ENCODE measurements around the gene PLXDC1. TPM values are rescaled to one million over a fixed set of nuclear protein-coding genes. Genes with fewer than 3 reads are reported as not detected.
A peak's percentile ranks its signal among the peaks of the same experiment; 100 is the strongest.

Gene PLXDC1
- total and polyA plus RNA-seq, 2 of the 13 experiments (the other 11 are each of a cell fraction or from before 2014, with no cell fraction given): not detected

DNA sequence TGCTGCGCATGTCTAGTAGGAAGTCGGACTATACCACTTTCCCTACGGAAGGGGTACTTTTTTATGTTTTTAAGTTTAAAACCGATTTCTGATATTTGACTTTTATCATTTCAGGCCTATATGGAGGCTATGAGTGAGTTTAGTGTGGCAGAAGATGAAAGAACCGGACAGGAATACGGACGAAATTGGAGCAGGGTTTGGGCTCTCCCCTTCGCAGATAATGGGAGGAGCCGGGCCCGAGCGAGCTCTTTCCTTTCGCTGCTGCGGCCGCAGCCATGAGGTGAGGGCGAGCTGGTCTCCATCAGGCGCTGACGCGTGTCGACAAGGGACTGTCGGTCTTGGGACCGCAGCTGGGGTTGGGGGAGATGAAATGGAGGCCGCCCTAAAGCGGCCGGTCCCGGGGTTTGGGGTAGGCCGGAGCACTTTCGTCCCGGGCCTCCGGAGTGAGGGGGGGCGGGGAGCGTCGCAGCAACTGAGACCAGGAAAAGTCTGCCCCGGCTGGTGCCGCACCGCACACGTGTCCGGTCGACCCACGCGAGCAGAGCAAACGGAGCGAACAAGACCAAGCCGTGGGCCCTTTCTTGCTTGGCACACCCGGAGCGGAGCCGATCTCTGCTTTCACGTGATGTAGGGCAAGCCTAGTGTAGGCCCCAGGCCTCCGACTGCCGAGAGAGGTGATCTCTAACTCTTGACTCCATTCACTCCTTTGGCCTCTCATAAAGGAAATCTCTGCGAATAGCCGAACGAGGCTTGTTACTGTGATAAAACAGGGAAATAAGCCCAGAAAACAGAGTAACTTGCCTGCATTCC lies 48.8 kb upstream of the PLXDC1 start, which contains the start of gene RPL19 (continued):
- TF ChIP-seq CEBPB (IDR thresholded peaks at IDR 0.05; ENCODE audit: borderline replicate concordance, low read depth, low read length): no peak
- 0 out of 2 replicates have a peak, but pooled peaks have one; percentile 23 for TF ChIP-seq FOXM1 (CRISPR knock-in tag; IDR thresholded peaks at IDR 0.05)
- peak; percentile 82; the same call in 1 of the 2 replicates for TF ChIP-seq ZNF333 (CRISPR knock-in tag; IDR thresholded peaks at IDR 0.05; ENCODE audit: borderline replicate concordance)
- TF ChIP-seq, protein P1, sequence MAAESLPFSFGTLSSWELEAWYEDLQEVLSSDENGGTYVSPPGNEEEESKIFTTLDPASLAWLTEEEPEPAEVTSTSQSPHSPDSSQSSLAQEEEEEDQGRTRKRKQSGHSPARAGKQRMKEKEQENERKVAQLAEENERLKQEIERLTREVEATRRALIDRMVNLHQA (CRISPR knock-in tag; IDR thresholded peaks at IDR 0.05): no peak
- no peak for TF ChIP-seq GTF3A (CRISPR knock-in tag; conservative IDR thresholded peaks at IDR 0.05)
- peak; percentile 74; the same call in 1 of the 2 replicates for TF ChIP-seq KLF11 (CRISPR knock-in tag; IDR thresholded peaks at IDR 0.05)
- no peak; the same call in 1 of the 2 replicates for TF ChIP-seq PHF21A (CRISPR knock-in tag; IDR thresholded peaks at IDR 0.05)
- TF ChIP-seq TBL1XR1 (IDR thresholded peaks at IDR 0.05; ENCODE audit: borderline replicate concordance, low read length, partially characterized antibody): peak; percentile 30
- 0 out of 2 replicates have a peak, but pooled peaks have one; percentile 26 for TF ChIP-seq ZNF776 (CRISPR knock-in tag; IDR thresholded peaks at IDR 0.05)
- TF ChIP-seq, protein P2, sequence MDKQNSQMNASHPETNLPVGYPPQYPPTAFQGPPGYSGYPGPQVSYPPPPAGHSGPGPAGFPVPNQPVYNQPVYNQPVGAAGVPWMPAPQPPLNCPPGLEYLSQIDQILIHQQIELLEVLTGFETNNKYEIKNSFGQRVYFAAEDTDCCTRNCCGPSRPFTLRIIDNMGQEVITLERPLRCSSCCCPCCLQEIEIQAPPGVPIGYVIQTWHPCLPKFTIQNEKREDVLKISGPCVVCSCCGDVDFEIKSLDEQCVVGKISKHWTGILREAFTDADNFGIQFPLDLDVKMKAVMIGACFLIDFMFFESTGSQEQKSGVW (CRISPR knock-in tag; IDR thresholded peaks at IDR 0.05; ENCODE audit: borderline replicate concordance): no peak; the same call in 1 of the 2 replicates
- TF ChIP-seq, protein P3, sequence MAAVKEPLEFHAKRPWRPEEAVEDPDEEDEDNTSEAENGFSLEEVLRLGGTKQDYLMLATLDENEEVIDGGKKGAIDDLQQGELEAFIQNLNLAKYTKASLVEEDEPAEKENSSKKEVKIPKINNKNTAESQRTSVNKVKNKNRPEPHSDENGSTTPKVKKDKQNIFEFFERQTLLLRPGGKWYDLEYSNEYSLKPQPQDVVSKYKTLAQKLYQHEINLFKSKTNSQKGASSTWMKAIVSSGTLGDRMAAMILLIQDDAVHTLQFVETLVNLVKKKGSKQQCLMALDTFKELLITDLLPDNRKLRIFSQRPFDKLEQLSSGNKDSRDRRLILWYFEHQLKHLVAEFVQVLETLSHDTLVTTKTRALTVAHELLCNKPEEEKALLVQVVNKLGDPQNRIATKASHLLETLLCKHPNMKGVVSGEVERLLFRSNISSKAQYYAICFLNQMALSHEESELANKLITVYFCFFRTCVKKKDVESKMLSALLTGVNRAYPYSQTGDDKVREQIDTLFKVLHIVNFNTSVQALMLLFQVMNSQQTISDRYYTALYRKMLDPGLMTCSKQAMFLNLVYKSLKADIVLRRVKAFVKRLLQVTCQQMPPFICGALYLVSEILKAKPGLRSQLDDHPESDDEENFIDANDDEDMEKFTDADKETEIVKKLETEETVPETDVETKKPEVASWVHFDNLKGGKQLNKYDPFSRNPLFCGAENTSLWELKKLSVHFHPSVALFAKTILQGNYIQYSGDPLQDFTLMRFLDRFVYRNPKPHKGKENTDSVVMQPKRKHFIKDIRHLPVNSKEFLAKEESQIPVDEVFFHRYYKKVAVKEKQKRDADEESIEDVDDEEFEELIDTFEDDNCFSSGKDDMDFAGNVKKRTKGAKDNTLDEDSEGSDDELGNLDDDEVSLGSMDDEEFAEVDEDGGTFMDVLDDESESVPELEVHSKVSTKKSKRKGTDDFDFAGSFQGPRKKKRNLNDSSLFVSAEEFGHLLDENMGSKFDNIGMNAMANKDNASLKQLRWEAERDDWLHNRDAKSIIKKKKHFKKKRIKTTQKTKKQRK (IDR thresholded peaks at IDR 0.05; ENCODE audit: low read length): no peak
- no peak; the same call in 1 of the 2 replicates for TF ChIP-seq AKAP8 (CRISPR knock-in tag; IDR thresholded peaks at IDR 0.05)
- no peak; the same call in 1 of the 2 replicates for TF ChIP-seq ZNF569 (CRISPR knock-in tag; IDR thresholded peaks at IDR 0.05; ENCODE audit: borderline replicate concordance)
- TF ChIP-seq, protein P4, sequence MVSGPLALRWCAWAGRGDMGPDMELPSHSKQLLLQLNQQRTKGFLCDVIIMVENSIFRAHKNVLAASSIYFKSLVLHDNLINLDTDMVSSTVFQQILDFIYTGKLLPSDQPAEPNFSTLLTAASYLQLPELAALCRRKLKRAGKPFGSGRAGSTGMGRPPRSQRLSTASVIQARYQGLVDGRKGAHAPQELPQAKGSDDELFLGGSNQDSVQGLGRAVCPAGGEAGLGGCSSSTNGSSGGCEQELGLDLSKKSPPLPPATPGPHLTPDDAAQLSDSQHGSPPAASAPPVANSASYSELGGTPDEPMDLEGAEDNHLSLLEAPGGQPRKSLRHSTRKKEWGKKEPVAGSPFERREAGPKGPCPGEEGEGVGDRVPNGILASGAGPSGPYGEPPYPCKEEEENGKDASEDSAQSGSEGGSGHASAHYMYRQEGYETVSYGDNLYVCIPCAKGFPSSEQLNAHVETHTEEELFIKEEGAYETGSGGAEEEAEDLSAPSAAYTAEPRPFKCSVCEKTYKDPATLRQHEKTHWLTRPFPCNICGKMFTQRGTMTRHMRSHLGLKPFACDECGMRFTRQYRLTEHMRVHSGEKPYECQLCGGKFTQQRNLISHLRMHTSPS (CRISPR knock-in tag; IDR thresholded peaks at IDR 0.05; ENCODE audit: low read depth): 0 out of 2 replicates have a peak, but pooled peaks have one; percentile 27
- no peak; the same call in none of the 2 replicates for TF ChIP-seq ZNF605 (CRISPR knock-in tag; IDR thresholded peaks at IDR 0.05)
- no peak for TF ChIP-seq SSRP1 (CRISPR knock-in tag; IDR thresholded peaks at IDR 0.05)
- TF ChIP-seq NRL (CRISPR knock-in tag; IDR thresholded peaks at IDR 0.05; ENCODE audit: borderline replicate concordance): peak; percentile 82; the same call in 1 of the 2 replicates
- TF ChIP-seq, protein P5, sequence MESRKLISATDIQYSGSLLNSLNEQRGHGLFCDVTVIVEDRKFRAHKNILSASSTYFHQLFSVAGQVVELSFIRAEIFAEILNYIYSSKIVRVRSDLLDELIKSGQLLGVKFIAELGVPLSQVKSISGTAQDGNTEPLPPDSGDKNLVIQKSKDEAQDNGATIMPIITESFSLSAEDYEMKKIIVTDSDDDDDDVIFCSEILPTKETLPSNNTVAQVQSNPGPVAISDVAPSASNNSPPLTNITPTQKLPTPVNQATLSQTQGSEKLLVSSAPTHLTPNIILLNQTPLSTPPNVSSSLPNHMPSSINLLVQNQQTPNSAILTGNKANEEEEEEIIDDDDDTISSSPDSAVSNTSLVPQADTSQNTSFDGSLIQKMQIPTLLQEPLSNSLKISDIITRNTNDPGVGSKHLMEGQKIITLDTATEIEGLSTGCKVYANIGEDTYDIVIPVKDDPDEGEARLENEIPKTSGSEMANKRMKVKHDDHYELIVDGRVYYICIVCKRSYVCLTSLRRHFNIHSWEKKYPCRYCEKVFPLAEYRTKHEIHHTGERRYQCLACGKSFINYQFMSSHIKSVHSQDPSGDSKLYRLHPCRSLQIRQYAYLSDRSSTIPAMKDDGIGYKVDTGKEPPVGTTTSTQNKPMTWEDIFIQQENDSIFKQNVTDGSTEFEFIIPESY (CRISPR knock-in tag; IDR thresholded peaks at IDR 0.05): peak; percentile 5; the same call in 1 of the 2 replicates
- no peak for TF ChIP-seq MBD4 (IDR thresholded peaks at IDR 0.05; ENCODE audit: borderline replicate concordance, low read length)
